Erythroblast (primary cell): ENCODE measurements around the gene TGFBR3L.

Experiments
- DNase-seq, 2 experiments: peaks; one replicate each; lab custom pipeline; 2025; lab: John Stamatoyannopoulos, UW
- GATA1 ChIP-seq: IDR thresholded peaks from 2 replicates; pipeline ENCODE4 v1.6.1; 2011; ENCODE audit warnings: low read depth, mild to moderate bottlenecking, control low read depth, low read length, moderate library complexity
- POLR2A ChIP-seq: IDR thresholded peaks from 2 replicates; pipeline ENCODE4 v1.6.1; 2011; ENCODE audit warnings: mild to moderate bottlenecking, low read length

Gene TGFBR3L

GRCh38 chr19:7927605-7928333 lies 13.1 kb downstream of the TGFBR3L start:
- no peak for TF ChIP-seq GATA1
- TF ChIP-seq POLR2A, result no peak
- no peak for DNase-seq

- no peak for DNase-seq
These were observed 13.7 kb downstream of the TGFBR3L start for GRCh38 chr19:7928334-7928706.

GRCh38 chr19:7928741-7929701 lies 14.4 kb downstream of the TGFBR3L start:
- DNase-seq, result peak; percentile 64 to 73
- TF ChIP-seq GATA1, result no peak
- no peak for TF ChIP-seq POLR2A

More at GRCh38 chr19:7928334-7928706, 13.7 kb downstream of the TGFBR3L start:
- TF ChIP-seq GATA1 (no peak), POLR2A (no peak)

- peak in 1 of 2 experiments; percentile 45 for DNase-seq
These were observed 15.4 kb downstream of the TGFBR3L start for GRCh38 chr19:7930030-7930429.

DNA sequence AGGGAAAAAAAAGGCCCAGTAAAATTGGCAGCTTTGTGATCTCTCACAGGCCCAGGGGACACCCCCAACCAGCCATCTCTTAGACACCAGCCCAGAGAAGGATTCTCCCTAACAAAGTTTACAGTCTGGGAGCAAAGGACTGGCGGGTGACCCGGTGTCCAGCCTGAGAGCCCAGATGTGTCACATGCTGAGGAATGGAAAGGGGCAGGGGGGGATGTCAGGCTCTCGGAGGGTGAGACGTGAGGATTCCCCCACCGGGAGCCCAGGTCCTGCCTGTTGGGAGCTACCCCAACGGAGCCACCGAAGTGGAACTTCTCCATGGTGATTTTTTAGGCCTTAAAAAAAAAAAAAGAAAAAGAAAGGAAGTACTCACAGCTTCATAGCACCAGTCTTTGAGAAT lies 16.1 kb downstream of the TGFBR3L start:
- no peak for DNase-seq
- TF ChIP-seq POLR2A, result no peak
- TF ChIP-seq GATA1, result no peak

- DNase-seq, result no peak
- TF ChIP-seq GATA1 (no peak), POLR2A (no peak)
These were observed 16.8 kb downstream of the TGFBR3L start for GRCh38 chr19:7931221-7932061.

DNA sequence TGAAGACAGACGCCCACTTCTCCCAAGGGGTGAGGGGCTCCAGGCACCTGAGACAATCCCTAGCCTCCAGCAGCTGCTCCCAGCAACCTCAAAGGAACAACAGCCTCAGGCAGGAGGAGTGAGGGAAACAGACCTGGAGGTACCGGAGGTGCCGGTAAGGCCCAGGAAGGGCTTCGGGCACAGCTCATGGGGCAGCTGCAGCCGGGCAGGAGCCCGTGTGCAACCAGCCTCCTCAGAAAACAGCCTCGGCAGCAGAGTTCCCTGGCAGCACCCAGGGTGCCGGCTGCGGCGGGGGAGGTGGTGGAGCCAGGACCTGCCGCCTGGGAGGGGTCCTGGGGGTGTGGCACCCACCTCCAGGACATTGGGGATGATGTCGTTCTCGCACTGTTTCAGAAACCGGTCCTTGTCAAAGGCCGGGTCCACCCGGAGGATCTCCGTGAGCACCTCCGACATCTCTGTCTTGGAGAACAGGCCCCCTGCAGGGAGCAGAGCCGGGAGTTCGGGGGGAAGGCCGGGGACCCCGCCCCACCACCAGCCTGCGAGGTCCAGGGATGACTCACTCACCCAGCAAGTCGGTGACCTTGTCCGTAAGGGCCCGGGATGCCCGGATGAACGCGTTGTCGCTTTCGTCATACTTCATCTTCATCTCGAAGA lies 17.8 kb downstream of the TGFBR3L start:
- DNase-seq, result no peak

GRCh38 chr19:7932930-7933300 lies 18.3 kb downstream of the TGFBR3L start:
- TF ChIP-seq GATA1 (no peak), POLR2A (no peak)

More for the DNA sequence above, 17.8 kb downstream of the TGFBR3L start:
- TF ChIP-seq POLR2A (no peak), GATA1 (no peak)

GRCh38 chr19:7933411-7933810 lies 18.8 kb downstream of the TGFBR3L start:
- no peak for DNase-seq
- TF ChIP-seq POLR2A, result no peak
- TF ChIP-seq GATA1, result no peak

More at GRCh38 chr19:7932930-7933300, 18.3 kb downstream of the TGFBR3L start:
- DNase-seq, result no peak

- DNase-seq, result no peak
These were observed 19.4 kb downstream of the TGFBR3L start for GRCh38 chr19:7933828-7934725.

DNA sequence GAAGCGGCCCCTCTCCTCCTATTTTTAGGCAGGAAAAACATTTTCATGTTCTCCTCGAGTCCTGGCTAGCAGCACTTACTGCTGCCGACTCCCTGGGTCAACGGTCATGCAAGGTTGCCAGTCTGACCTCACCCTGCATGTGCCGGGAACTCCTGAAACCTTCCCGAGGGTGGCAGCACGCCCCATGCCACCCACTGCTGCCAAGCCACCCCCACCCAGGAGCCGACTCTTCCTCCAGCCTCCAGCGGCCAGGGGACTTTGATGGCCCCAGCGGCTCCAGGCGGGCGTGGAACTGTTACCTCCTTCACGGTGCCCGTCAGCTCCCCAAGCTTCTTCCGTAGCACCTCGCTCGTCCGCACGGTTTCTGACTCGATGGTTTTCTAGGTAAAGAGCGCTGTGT lies 20.1 kb downstream of the TGFBR3L start:
- no peak for DNase-seq
- TF ChIP-seq POLR2A (no peak), GATA1 (no peak)

More at GRCh38 chr19:7933828-7934725, 19.4 kb downstream of the TGFBR3L start:
- TF ChIP-seq POLR2A (no peak), GATA1 (no peak)

DNA sequence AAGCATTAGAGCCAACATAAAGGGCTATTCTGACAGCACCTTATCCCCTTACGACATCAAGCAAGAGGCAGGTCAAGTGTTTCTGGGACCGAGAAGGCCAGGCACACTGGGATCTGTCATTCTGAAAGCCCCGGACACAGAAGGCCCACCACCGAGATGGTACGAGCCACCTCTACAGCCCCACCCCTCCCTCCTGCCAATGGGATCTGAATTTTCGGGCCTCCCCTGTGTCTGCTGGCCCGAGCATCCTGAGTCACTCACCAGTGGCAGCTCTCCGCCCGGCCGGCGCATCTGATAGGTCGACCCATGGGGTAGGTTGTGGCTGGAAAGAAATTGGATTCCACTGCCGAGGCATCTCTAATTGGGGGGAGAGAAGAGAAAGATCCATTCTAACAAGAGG lies 26.2 kb downstream of the TGFBR3L start:
- TF ChIP-seq GATA1, result no peak
- no peak for TF ChIP-seq POLR2A
- DNase-seq, result no peak
